Thymus (tissue), 11 donors: ENCODE measurements around the gene TBX4. TPM values are rescaled to one million over a fixed set of nuclear protein-coding genes. Genes with fewer than 3 reads are reported as not detected.

Experiments used
- DNase-seq, 9 donors: peaks; one replicate each; pipeline ENCODE4 v3.0.0-alpha.2; 2013; ENCODE audit warnings: low spot score in 9 of 9, low read depth in 6 of 9, missing footprints in 1 of 9
- H3K27ac ChIP-seq, 2 donors: one replicate each; pipeline ENCODE4 v1.5.1; 2013; ENCODE audit warnings: control low read depth in 1 of 2, low read depth in 1 of 2, low read length in 1 of 2, mild to moderate bottlenecking in 1 of 2, moderate library complexity in 1 of 2
- H3K27me3 ChIP-seq, 2 donors: one replicate each; pipeline ENCODE4 v1.5.1; 2013; ENCODE audit warnings: low read length in 1 of 2; ENCODE audit not compliant: control insufficient read depth in 2 of 2, insufficient read depth in 1 of 2
- H3K36me3 ChIP-seq, 2 donors: one replicate each; pipeline ENCODE4 v1.5.1; 2013; ENCODE audit warnings: low read length in 1 of 2, mild to moderate bottlenecking in 1 of 2, moderate library complexity in 1 of 2; ENCODE audit not compliant: control insufficient read depth in 2 of 2, insufficient read depth in 2 of 2
- H3K4me1 ChIP-seq, 2 donors: one replicate each; pipeline ENCODE4 v1.5.1; 2013; ENCODE audit warnings: low read length in 2 of 2; ENCODE audit not compliant: control insufficient read depth in 2 of 2, insufficient read depth in 2 of 2
- H3K4me3 ChIP-seq, 2 donors: one replicate each; pipeline ENCODE4 v1.5.1; 2013; ENCODE audit warnings: low read length in 2 of 2, control low read depth in 1 of 2, mild to moderate bottlenecking in 1 of 2
- H3K9me3 ChIP-seq, 2 donors: one replicate each; pipeline ENCODE4 v1.5.1; 2013; ENCODE audit warnings: low read length in 1 of 2, mild to moderate bottlenecking in 1 of 2; ENCODE audit not compliant: control insufficient read depth in 2 of 2, insufficient read depth in 1 of 2
- WGBS: extraction: QIAGEN DNeasy Blood & Tissue Kit; methylation state at CpG from one replicate; pipeline ENCODE4 v1.1.7; 2013; 5-methylcytosine and 5-hydroxymethylcytosine counted together
- polyA plus RNA-seq: library from polyadenylated mRNA; stranded (reverse); fragments of 200-250 nt; gene quantifications from one replicate; pipeline ENCODE4 v1.2.3, GENCODE V29; 2013
- total RNA-seq: library from RNA; stranded (reverse); fragments of 120-200 nt; gene quantifications from one replicate; pipeline ENCODE4 v1.2.4, GENCODE V29; 2013
- donor health status: healthy.

Gene TBX4
- total and polyA plus RNA-seq, 2 donors = 0.11 to 0.14 TPM

DNA sequence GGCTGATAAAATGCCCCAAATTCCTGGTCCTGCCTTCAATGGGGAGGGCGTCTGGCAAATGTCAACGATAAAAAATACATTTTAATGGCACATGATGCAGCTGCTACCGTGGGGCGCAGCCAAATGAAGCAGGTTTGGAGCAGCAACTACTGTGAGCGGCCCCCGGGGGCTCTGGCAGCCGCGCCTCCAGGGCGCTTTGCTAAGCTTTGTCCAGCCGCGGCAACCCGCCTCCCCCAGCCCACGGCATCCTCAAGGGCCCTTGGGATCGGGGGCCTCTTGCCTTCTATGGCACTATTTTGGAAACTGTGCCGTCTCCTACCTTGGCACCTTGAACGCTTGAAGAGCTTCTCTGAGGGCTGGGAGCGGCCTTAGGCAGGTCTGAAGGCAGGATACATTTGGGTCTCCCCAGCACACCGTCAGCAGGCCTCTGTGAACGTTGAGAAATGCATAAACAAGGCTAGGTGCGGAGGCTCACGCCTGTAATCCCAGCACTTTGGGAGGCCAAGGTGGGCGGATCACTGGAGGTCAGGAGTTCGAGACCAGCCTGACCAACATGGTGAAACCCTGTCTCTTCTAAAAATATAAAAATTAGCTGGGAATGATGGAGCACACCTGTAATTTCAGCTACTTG lies 25.1 kb downstream of the TBX4 start:
- no peak overlapping the region for H3K4me3 ChIP-seq
- H3K9me3 ChIP-seq = no peaks in the 10 kb centered on the region
- H3K27ac ChIP-seq = no peak overlapping the region
- no peak for DNase-seq
- H3K36me3 ChIP-seq = no peaks in the 10 kb centered on the region
- peaks cover 2 to 29% of the 10 kb centered on the region in 2 donors for H3K27me3 ChIP-seq
- whole genome bisulfite sequencing = 72% methylated on average over 23 of the region's 23 CpGs
- no peaks in the 10 kb centered on the region for H3K4me1 ChIP-seq

DNA sequence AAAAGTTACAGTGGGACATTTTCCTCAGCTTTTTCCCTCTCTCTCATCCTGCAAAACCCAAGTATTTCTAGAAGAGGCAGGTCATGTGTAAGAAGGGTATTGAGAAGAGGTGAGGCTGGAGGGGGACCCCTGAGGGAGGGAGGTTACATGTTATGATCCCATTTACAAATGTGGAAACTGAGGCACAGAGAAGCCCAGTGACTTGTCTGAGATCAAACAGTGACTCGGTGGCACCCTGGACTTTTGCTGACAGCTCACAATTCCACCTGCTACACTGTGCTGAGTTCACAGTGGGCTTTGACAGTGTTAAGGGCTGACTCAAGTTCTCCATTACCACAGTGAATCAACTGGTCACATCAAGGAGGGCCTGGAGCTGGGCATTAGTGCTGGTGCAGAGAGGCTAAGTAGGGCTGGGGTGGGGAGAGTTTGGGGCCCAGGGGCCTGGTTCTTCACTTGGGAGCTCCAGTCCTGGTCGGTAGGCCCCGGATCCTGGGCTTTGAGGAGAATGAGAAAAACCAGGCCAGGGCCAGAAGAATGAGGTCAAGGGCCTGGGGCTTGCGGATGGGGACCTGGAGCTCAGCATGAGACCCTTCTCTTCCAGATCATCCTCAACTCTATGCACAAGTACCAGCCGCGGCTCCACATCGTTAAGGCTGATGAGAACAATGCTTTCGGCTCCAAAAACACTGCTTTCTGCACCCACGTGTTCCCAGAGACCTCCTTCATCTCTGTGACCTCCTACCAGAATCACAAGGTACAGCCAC lies 26.0 kb downstream of the TBX4 start:
- DNase-seq = no peak
- H3K36me3 ChIP-seq = no peaks in the 10 kb centered on the region
- H3K4me3 ChIP-seq = no peak overlapping the region
- H3K27ac ChIP-seq = no peak overlapping the region
- H3K27me3 ChIP-seq = peaks cover 2 to 28% of the 10 kb centered on the region in 2 donors
- no peaks in the 10 kb centered on the region for H3K9me3 ChIP-seq
- WGBS = 95% methylated on average over 9 of the region's 9 CpGs
- no peaks in the 10 kb centered on the region for H3K4me1 ChIP-seq

DNA sequence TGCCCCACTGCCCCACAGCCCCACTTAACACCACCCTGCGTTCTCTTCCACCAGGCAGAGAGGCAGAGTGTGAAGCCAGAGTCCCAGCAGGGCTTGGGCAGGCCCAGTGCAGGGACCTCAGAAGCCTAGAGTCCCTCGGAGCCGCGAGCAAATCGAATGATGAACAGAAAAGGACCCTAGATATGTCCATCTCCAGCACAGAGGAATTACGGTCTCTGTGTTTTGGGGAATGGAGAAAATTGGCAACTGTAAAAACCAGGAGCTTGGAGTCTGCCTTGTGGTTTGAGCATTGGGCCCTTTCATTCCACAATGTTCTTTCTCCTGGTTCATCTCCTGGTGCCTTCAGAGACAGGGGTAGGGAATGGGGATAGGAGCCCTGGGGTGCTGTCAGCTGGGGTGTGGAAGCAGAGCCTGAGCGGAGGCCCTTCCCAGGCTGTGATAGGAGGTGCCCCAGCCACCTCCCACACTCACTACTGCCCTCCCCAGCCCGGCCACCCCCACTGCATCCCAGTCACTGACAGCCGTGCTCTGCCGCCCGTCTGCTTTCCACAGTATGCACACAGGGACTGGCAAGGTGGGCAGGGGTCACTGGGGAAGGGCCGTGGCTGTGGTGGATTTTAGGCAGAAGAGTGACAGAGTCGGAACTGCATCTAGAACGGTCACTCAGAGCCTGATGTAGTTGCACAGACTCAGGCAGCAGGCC lies 26.7 kb downstream of the TBX4 start:
- Histone ChIP-seq H3K9me3 (no peaks in the 10 kb centered on the region), H3K27ac (no peak overlapping the region), H3K4me3 (no peak overlapping the region), H3K4me1 (no peaks in the 10 kb centered on the region), H3K27me3 (peaks cover 2 to 25% of the 10 kb centered on the region in 2 donors), H3K36me3 (no peaks in the 10 kb centered on the region)
- no peak for DNase-seq
- WGBS = 92% methylated on average over 14 of the region's 14 CpGs

DNA sequence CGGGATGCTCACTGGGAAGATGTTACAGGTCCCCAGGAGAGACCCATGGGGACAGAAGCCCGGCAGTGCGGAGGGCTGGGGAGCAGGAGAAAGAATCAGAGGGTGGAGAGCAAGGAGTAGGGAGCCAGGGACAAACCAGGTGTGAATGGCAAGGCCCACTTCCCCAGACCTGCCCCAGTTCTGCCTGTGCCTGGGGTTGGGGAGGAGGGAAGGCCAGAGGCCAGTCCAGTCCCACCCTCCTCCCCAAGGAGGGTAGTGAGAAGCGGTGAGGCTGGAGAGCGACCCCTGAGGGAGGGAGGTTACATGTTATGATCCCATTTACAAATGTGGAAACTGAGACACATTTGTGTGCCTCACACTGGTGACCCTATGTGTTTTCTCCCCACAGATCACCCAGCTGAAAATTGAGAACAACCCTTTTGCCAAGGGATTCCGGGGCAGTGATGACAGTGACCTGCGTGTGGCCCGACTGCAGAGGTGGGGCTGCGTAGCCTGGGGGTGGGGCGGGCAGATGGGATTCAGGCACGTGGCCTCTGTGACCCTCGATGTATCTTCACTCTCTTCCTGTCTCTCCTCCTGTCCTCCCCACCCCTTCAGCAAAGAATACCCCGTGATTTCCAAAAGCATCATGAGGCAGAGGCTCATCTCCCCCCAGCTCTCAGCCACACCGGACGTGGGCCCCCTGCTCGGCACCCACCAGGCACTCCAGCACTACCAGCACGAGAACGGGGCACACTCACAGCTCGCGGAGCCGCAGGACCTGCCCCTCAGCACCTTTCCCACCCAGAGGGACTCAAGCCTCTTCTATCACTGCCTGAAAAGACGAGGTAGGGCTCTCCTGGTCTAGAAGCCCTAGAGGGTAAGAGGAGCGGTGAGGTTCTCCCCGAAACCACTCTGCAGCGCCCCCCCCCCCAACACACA lies 27.5 kb downstream of the TBX4 start:
- H3K27ac ChIP-seq = no peak overlapping the region
- H3K27me3 ChIP-seq = peaks cover 2 to 24% of the 10 kb centered on the region in 2 donors

DNA sequence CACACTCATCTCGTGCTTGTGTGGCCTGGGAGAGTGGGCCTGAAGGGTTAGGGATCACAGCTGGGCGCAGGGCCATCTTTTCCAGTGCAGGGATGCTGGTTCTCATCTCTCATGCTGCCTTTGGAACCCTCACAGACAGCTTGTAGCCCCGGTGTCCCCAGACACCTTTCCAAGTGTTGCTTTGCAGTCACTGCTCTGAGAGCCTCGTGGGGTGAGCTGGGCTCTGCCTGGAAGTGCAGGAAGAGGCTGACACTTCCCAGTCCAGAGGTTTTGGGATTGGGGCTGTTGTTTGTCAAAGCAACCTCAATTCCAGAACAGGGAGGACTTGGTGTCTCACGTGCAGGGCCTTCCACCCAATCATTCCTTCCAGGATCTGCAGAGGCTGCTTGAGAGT lies 28.2 kb downstream of the TBX4 start:
- Histone ChIP-seq H3K27me3 (peaks cover 0 to 22% of the 10 kb centered on the region in 2 donors), H3K4me3 (no peak overlapping the region), H3K27ac (no peak overlapping the region), H3K36me3 (no peaks in the 10 kb centered on the region), H3K4me1 (no peaks in the 10 kb centered on the region), H3K9me3 (no peaks in the 10 kb centered on the region)
- no peak for DNase-seq
- 80% methylated on average over 5 of the region's 5 CpGs for WGBS

More for the DNA sequence above, 27.5 kb downstream of the TBX4 start:
- no peak for DNase-seq
- Histone ChIP-seq H3K4me3 (no peak overlapping the region), H3K36me3 (no peaks in the 10 kb centered on the region), H3K9me3 (no peaks in the 10 kb centered on the region), H3K4me1 (no peaks in the 10 kb centered on the region)
- WGBS = 89% methylated on average over 25 of the region's 25 CpGs

DNA sequence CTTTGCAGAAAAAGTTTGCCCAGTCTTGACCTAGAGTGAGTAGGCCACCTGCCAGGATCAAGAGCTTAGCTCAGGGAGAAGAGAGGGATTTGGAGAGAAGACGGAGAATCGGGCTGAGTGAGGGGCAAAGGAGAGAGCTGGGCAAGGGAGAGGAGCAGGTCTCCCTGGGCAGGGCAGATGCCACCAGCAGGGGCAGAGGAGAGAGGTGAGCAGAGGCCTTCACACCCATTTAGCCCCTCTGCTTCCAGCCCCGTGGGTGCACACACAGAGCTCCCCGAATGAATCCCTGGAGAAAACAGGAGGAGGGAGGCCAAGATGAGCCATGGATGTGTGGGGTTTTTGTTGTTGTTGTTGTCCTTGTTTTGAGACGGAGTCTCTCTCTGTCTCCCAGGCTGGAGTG lies 29.2 kb downstream of the TBX4 start:
- WGBS = 94% methylated on average over 5 of the region's 5 CpGs
- Histone ChIP-seq H3K27ac (no peak overlapping the region), H3K9me3 (no peaks in the 10 kb centered on the region), H3K27me3 (peaks cover 0 to 19% of the 10 kb centered on the region in 2 donors), H3K4me3 (no peak overlapping the region), H3K4me1 (no peaks in the 10 kb centered on the region), H3K36me3 (no peaks in the 10 kb centered on the region)
- DNase-seq = no peak

DNA sequence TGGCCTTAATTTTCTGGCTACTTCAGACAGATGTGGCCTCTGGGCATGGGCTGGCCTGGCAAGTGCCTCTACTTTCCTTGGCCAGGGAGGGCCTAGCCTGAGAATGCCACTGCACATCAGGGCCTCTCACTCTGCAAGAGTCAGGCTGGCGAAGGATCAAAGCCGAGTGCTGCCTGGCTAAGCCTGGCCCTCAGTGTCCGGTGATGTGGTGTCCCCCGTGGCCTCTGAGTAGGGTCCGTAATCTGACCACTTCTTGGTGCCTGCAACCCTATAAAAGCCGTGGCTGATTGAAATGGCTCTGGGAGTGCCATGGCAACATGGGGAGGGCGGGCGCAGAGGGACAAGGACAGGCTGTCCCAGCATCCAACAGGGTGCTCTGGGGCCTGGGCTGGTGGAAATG lies 30.2 kb downstream of the TBX4 start:
- Histone ChIP-seq H3K36me3 (no peaks in the 10 kb centered on the region), H3K27ac (no peak overlapping the region), H3K9me3 (no peaks in the 10 kb centered on the region), H3K4me3 (no peak overlapping the region), H3K27me3 (peaks cover 0 to 8% of the 10 kb centered on the region in 2 donors), H3K4me1 (no peaks in the 10 kb centered on the region)
- 97% methylated on average over 8 of the region's 8 CpGs for WGBS
- DNase-seq = no peak

DNA sequence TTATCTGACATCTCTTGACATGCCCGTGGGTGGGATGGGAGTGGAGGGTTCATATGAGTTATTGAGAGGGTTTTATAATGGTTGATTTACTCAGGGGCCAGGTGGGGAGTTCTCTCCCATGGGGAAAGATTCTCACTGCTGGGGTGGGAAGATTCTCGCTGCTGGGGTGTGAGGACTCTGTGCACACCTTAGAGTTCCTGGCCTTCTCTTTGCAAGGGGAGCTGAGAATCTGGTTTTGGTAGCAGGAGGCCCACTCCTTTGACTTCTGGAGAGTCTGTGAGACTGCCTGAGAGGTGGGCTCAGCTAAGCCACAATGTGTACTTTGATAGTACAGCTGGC lies 31.5 kb downstream of the TBX4 start:
- WGBS = 78% methylated on average over 2 of the region's 2 CpGs
- H3K36me3 ChIP-seq = no peaks in the 10 kb centered on the region
- H3K27ac ChIP-seq = no peak overlapping the region
- H3K27me3 ChIP-seq = peaks cover 0 to 14% of the 10 kb centered on the region in 2 donors
- H3K9me3 ChIP-seq = no peaks in the 10 kb centered on the region
- no peak for DNase-seq
- no peaks in the 10 kb centered on the region for H3K4me1 ChIP-seq
- H3K4me3 ChIP-seq = no peak overlapping the region
